MM.1S (cell line): ENCODE data around the gene APEX2.

Experiments
- DNase-seq: peaks from one replicate; pipeline ENCODE4 v3.0.0-alpha.2; 2015
- H2AFZ ChIP-seq: fragments of 300-600 bp; sonication (generic); 2 replicates; pipeline ENCODE4 v1.6.0; 2016; ENCODE audit warnings: antibody characterized with exemption, low read length
- H3F3A ChIP-seq: fragments of 300-600 bp; sonication (generic); 2 replicates; pipeline ENCODE4 v1.6.1; 2016; ENCODE audit warnings: mild to moderate bottlenecking, antibody characterized with exemption, low read length, moderate library complexity, mixed read lengths; ENCODE audit not compliant: insufficient read depth
- H3K27ac ChIP-seq: fragments of 300-600 bp; sonication (generic); 2 replicates; pipeline ENCODE4 v1.5.1; 2016; ENCODE audit warnings: mild to moderate bottlenecking, low read length
- H3K27me3 ChIP-seq: fragments of 300-600 bp; sonication (generic); replicated peaks from 2 replicates; pipeline ENCODE4 v1.6.0; 2016; ENCODE audit warnings: low read length; ENCODE audit not compliant: insufficient read depth
- H3K36me3 ChIP-seq: fragments of 300-600 bp; sonication (generic); replicated peaks from 2 replicates; pipeline ENCODE4 v1.6.1; 2016; ENCODE audit warnings: mild to moderate bottlenecking, low read length, mixed read lengths; ENCODE audit not compliant: insufficient read depth
- H3K4me1 ChIP-seq: fragments of 300-600 bp; sonication (generic); 2 replicates; pipeline ENCODE4 v1.6.1; 2016; ENCODE audit warnings: low read length, mixed read lengths
- H3K4me2 ChIP-seq: fragments of 300-600 bp; sonication (generic); 2 replicates; pipeline ENCODE4 v1.6.0; 2016; ENCODE audit warnings: low read depth, low read length
- H3K4me3 ChIP-seq: fragments of 300-600 bp; sonication (generic); 2 replicates; pipeline ENCODE4 v1.5.1; 2016; ENCODE audit warnings: low read length, mixed read lengths
- H3K79me2 ChIP-seq: fragments of 300-600 bp; sonication (generic); 2 replicates; pipeline ENCODE4 v1.6.1; 2016; ENCODE audit warnings: mixed run types, low read length, mixed read lengths
- H3K9ac ChIP-seq: fragments of 300-600 bp; sonication (generic); 2 replicates; pipeline ENCODE4 v1.6.1; 2016; ENCODE audit warnings: low read length, mixed read lengths
- H3K9me2 ChIP-seq: fragments of 300-600 bp; sonication (generic); replicated peaks from 2 replicates; pipeline ENCODE4 v1.6.1; 2016; ENCODE audit warnings: mild to moderate bottlenecking, low read length, mixed read lengths; ENCODE audit not compliant: insufficient read depth
- H3K9me3 ChIP-seq: fragments of 300-600 bp; sonication (generic); replicated peaks from 2 replicates; pipeline ENCODE4 v1.6.1; 2016; ENCODE audit warnings: mild to moderate bottlenecking, low read length, mixed read lengths; ENCODE audit not compliant: insufficient read depth
- H4K20me1 ChIP-seq: fragments of 300-600 bp; sonication (generic); 2 replicates; pipeline ENCODE4 v1.6.1; 2016; ENCODE audit warnings: mild to moderate bottlenecking, low read length, moderate library complexity, mixed read lengths; ENCODE audit not compliant: insufficient read depth
- CTCF ChIP-seq: fragments of 300-600 bp; sonication (generic); IDR thresholded peaks from 2 replicates; pipeline ENCODE4 v1.5.1; 2016; ENCODE audit warnings: antibody characterized with exemption, low read length, mixed read lengths
- EZH2 ChIP-seq: fragments of 300-600 bp; sonication (generic); optimal IDR thresholded peaks from 2 replicates; pipeline ENCODE3; 2017; ENCODE audit warnings: low read depth, mild to moderate bottlenecking, antibody characterized with exemption, low read length, mixed read lengths
- EZH2phosphoT487 ChIP-seq: fragments of 300-600 bp; sonication (generic); IDR thresholded peaks from 2 replicates; pipeline ENCODE4 v1.6.1; 2018; ENCODE audit warnings: antibody characterized with exemption, low read length

Gene APEX2

GRCh38 chrX:55026840-55027239 is 26.7 kb downstream of the APEX2 start:
- DNase-seq = no peak
- Histone ChIP-seq H3K27me3 (no peaks in the 10 kb centered on the region), H3K9me2 (no peaks in the 10 kb centered on the region), H3K79me2 (no peaks in the 10 kb centered on the region), H3K4me2 (no peak overlapping the region), H3K4me1 (no peaks in the 10 kb centered on the region), H3K9ac (no peak overlapping the region), H2AFZ (no peak overlapping the region), H3F3A (no peaks in the 10 kb centered on the region), H3K9me3 (no peaks in the 10 kb centered on the region), H3K36me3 (no peaks in the 10 kb centered on the region), H4K20me1 (no peaks in the 10 kb centered on the region), H3K4me3 (no peak overlapping the region), H3K27ac (no peak overlapping the region)
- TF ChIP-seq EZH2 (no peak), EZH2phosphoT487 (no peak), CTCF (no peak)

- H3K9me3 ChIP-seq = no peaks in the 10 kb centered on the region
- H3K27ac ChIP-seq = no peak overlapping the region
- no peaks in the 10 kb centered on the region for H3K9me2 ChIP-seq
- H4K20me1 ChIP-seq = no peaks in the 10 kb centered on the region
- H3F3A ChIP-seq = no peaks in the 10 kb centered on the region
- H3K4me2 ChIP-seq = no peak overlapping the region
- no peaks in the 10 kb centered on the region for H3K27me3 ChIP-seq
- no peak for TF ChIP-seq CTCF
- no peak for TF ChIP-seq EZH2phosphoT487
- TF ChIP-seq EZH2 = no peak
- no peak overlapping the region for H3K9ac ChIP-seq
- no peaks in the 10 kb centered on the region for H3K79me2 ChIP-seq
- no peak for DNase-seq
- no peaks in the 10 kb centered on the region for H3K4me1 ChIP-seq
- no peak overlapping the region for H2AFZ ChIP-seq
- no peak overlapping the region for H3K4me3 ChIP-seq
- H3K36me3 ChIP-seq = no peaks in the 10 kb centered on the region
These were observed 27.9 kb downstream of the APEX2 start for GRCh38 chrX:55028040-55028439.

GRCh38 chrX:55028611-55029010 is 28.4 kb downstream of the APEX2 start:
- TF ChIP-seq EZH2phosphoT487 (no peak), CTCF (no peak), EZH2 (no peak)
- Histone ChIP-seq H3K4me3 (no peak overlapping the region), H3K9me2 (no peaks in the 10 kb centered on the region), H3K9me3 (no peaks in the 10 kb centered on the region), H2AFZ (no peak overlapping the region), H3K27me3 (no peaks in the 10 kb centered on the region), H4K20me1 (no peaks in the 10 kb centered on the region), H3F3A (no peaks in the 10 kb centered on the region), H3K9ac (no peak overlapping the region), H3K4me2 (no peak overlapping the region), H3K79me2 (no peaks in the 10 kb centered on the region), H3K4me1 (no peaks in the 10 kb centered on the region), H3K27ac (no peak overlapping the region), H3K36me3 (no peaks in the 10 kb centered on the region)
- no peak for DNase-seq
